Fibroblast of lung (primary cell): ENCODE measurements around the gene TOX2. TPM values are rescaled to one million over a fixed set of nuclear protein-coding genes. Genes with fewer than 3 reads are reported as not detected.

Source experiments
- DNase-seq, 2 donors: peaks; one replicate each; pipeline versions ENCODE4 v3.0.0 to v3.0.0-alpha.2; 2010; ENCODE audit warnings: low read depth in 2 of 2
- H2AFZ ChIP-seq: 2 replicates; pipeline ENCODE4 v1.5.1; 2012; ENCODE audit warnings: low read length, control low read depth, inconsistent platforms
- H3K27ac ChIP-seq: 2 replicates; pipeline ENCODE4 v1.5.1; 2011; ENCODE audit warnings: low read length, control low read depth; ENCODE audit not compliant: insufficient read depth
- H3K27me3 ChIP-seq: 2 replicates; pipeline ENCODE4 v1.5.1; 2011; ENCODE audit warnings: mild to moderate bottlenecking, low read length; ENCODE audit not compliant: control insufficient read depth, insufficient read depth
- H3K36me3 ChIP-seq: 2 replicates; pipeline ENCODE4 v1.5.1; 2011; ENCODE audit warnings: low read length; ENCODE audit not compliant: control insufficient read depth, insufficient read depth
- H3K4me1 ChIP-seq: 2 replicates; pipeline ENCODE4 v1.5.1; 2011; ENCODE audit warnings: low read length; ENCODE audit not compliant: control insufficient read depth, insufficient read depth; ENCODE audit errors: extremely low read depth
- H3K4me2 ChIP-seq: 2 replicates; pipeline ENCODE4 v1.5.1; 2011; ENCODE audit warnings: low read length, control low read depth; ENCODE audit not compliant: insufficient read depth; ENCODE audit errors: extremely low read depth
- H3K4me3 ChIP-seq, 4 experiments: fragments of 200-600 bp in 1 of 4; sonication (generic) in 1 of 4; replicated peaks in 1 of 4; 2 replicates each; pipeline ENCODE4 v1.5.1; 2011 to 2016; ENCODE audit warnings: low read length in 4 of 4, low read depth in 3 of 4, mild to moderate bottlenecking in 3 of 4, control low read depth in 2 of 4, inconsistent platforms in 1 of 4, mixed read lengths in 1 of 4; ENCODE audit not compliant: insufficient read depth in 1 of 4; ENCODE audit errors: control extremely low read depth in 1 of 4
- H3K79me2 ChIP-seq: 2 replicates; pipeline ENCODE4 v1.5.1; 2012; ENCODE audit warnings: mild to moderate bottlenecking, low read length, inconsistent platforms; ENCODE audit not compliant: control insufficient read depth, insufficient read depth
- H3K9ac ChIP-seq: 2 replicates; pipeline ENCODE4 v1.5.1; 2011; ENCODE audit warnings: mild to moderate bottlenecking, low read length, control low read depth; ENCODE audit not compliant: insufficient read depth
- H3K9me3 ChIP-seq: 2 replicates; pipeline ENCODE4 v1.5.1; 2012; ENCODE audit warnings: low read depth, low read length; ENCODE audit not compliant: control insufficient read depth, insufficient read depth
- H4K20me1 ChIP-seq: 2 replicates; pipeline ENCODE4 v1.5.1; 2011; ENCODE audit warnings: low read length; ENCODE audit not compliant: control insufficient read depth, insufficient read depth; ENCODE audit errors: extremely low read depth
- CTCF ChIP-seq, 2 donors: IDR thresholded peaks in 1 of 2; conservative IDR thresholded peaks in 1 of 2; 1 replicate in 1 of 2; 2 replicates in 1 of 2; pipeline ENCODE4 v1.5.1; 2011 to 2012; ENCODE audit warnings: low read length in 2 of 2, control low read depth in 1 of 2, inconsistent platforms in 1 of 2, low read depth in 1 of 2, mild to moderate bottlenecking in 1 of 2
- EZH2 ChIP-seq: IDR thresholded peaks from 2 replicates; pipeline ENCODE4 v1.5.1; 2012; ENCODE audit warnings: low read length, control low read depth, mild to moderate bottlenecking; ENCODE audit errors: missing control alignments
- polyA plus RNA-seq, 2 donors: library from polyadenylated mRNA; depleted of rRNA in 1 of 2; stranded (reverse) in 1 of 2; unstranded in 1 of 2; fragments of >200 nt; gene quantifications; 2 replicates each; pipeline ENCODE4 v1.2.1, GENCODE V29; 2011 to 2012; ENCODE audit warnings: missing spikeins in 1 of 2
- total RNA-seq: library from RNA; depleted of rRNA; stranded (reverse); fragments of >200 nt; gene quantifications from 2 replicates; pipeline ENCODE4 v1.2.1, GENCODE V29; 2014

The TOX2 gene
- total and polyA plus RNA-seq, 2 donors (not counting 1 experiment from before 2014, with no cell fraction given): 5.9 to 9.6 TPM

DNA sequence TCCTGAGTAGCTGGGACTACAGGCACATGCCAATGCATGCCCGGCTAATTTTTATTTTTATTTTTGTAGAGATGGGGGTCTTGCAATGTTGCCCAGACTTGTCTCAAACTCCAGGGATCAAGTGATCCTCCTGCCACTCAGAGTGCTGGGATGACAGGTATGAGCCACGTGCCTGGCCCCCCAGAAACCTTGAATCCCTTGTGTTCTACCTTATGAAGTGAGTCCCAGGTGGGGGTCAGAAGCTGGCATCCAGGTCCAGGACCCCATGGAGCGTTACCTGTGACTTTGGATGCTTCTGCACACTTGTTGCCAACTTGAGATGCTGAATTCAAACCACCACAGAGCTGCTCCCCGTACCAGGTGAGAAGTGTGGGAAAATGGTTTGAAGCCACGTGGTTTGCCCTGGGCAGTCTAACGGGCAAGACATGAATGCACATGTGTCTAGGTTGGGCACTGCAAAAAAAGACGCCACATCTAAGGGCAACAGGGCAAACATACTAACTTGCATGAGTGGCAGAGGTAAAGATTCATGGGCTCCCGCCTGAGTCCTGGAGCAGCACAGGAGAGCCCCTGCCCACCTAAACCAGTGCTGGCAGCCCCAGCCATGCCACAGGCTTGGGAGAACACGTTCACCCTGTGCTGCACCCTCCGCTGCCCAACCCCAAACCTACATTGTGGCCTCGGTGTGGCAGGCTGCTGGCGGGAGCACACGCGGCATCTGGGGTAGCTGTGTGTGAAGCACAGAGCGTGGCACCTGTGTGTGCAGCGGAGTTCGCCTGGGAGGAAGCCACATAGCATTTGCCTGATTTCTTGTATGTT lies 171.2 kb downstream of the TOX2 start:
- no peak overlapping the region for H3K9ac ChIP-seq
- TF ChIP-seq CTCF (conservative IDR thresholded peaks at IDR 0.05 in 1 of 2, IDR thresholded peaks at IDR 0.05 in 1 of 2; ENCODE audit: low read depth in 1 of 2, low read length in 2 of 2) (no peak), EZH2 (no peak)
- H2AFZ ChIP-seq: no peak overlapping the region
- no peaks in the 10 kb centered on the region for H3K27me3 ChIP-seq
- peaks cover 4% of the 10 kb centered on the region for H3K4me1 ChIP-seq
- H3K9me3 ChIP-seq: no peaks in the 10 kb centered on the region
- no peak overlapping the region for H3K4me2 ChIP-seq
- H3K36me3 ChIP-seq: no peaks in the 10 kb centered on the region
- no peaks in the 10 kb centered on the region for H3K79me2 ChIP-seq
- H3K27ac ChIP-seq: no peak overlapping the region
- no peak for DNase-seq
- no peak overlapping the region for H3K4me3 ChIP-seq
- no peaks in the 10 kb centered on the region for H4K20me1 ChIP-seq

GRCh38 chr20:44087051-44087856 lies 172.6 kb downstream of the TOX2 start:
- Histone ChIP-seq H2AFZ (no peak overlapping the region), H3K4me1 (peaks cover 4% of the 10 kb centered on the region), H3K9me3 (no peaks in the 10 kb centered on the region), H3K27me3 (no peaks in the 10 kb centered on the region), H3K36me3 (no peaks in the 10 kb centered on the region), H4K20me1 (no peaks in the 10 kb centered on the region), H3K27ac (no peak overlapping the region), H3K4me3 (no peak overlapping the region), H3K4me2 (no peak overlapping the region), H3K79me2 (no peaks in the 10 kb centered on the region), H3K9ac (no peak overlapping the region)
- DNase-seq: no peak
- no peak for TF ChIP-seq CTCF (conservative IDR thresholded peaks at IDR 0.05 in 1 of 2, IDR thresholded peaks at IDR 0.05 in 1 of 2; ENCODE audit: low read depth in 1 of 2, low read length in 2 of 2)
- no peak for TF ChIP-seq EZH2

GRCh38 chr20:44087857-44088120 lies 173.1 kb downstream of the TOX2 start:
- no peaks in the 10 kb centered on the region for H3K79me2 ChIP-seq
- H3K9me3 ChIP-seq: no peaks in the 10 kb centered on the region
- no peak overlapping the region for H3K9ac ChIP-seq
- no peaks in the 10 kb centered on the region for H3K27me3 ChIP-seq
- DNase-seq: no peak
- no peaks in the 10 kb centered on the region for H4K20me1 ChIP-seq
- H3K4me1 ChIP-seq: peaks cover 4% of the 10 kb centered on the region
- H3K27ac ChIP-seq: no peak overlapping the region
- no peak for TF ChIP-seq EZH2
- TF ChIP-seq CTCF (conservative IDR thresholded peaks at IDR 0.05 in 1 of 2, IDR thresholded peaks at IDR 0.05 in 1 of 2; ENCODE audit: low read depth in 1 of 2, low read length in 2 of 2): no peak
- H3K4me2 ChIP-seq: no peak overlapping the region
- H3K36me3 ChIP-seq: no peaks in the 10 kb centered on the region
- no peak overlapping the region for H3K4me3 ChIP-seq
- no peak overlapping the region for H2AFZ ChIP-seq
